Mesendoderm (in vitro differentiated cells): ENCODE data around the gene NANP.
"Not testable (repeated sequence)": the region's sequence is repeated elsewhere in the genome, so short reads cannot be mapped to it uniquely, and the experiment has no call there.

ENCODE experiments used
- DNase-seq: peaks from one replicate; pipeline ENCODE4 v3.0.0; 2013
- H2AK5ac ChIP-seq: 2 replicates; pipeline ENCODE4 v1.6.1; 2013; ENCODE audit warnings: low read length, inconsistent platforms
- H2BK120ac ChIP-seq: 2 replicates; pipeline ENCODE4 v1.6.1; 2013; ENCODE audit warnings: low read depth, mild to moderate bottlenecking, low read length, moderate library complexity, mixed read lengths
- H2BK15ac ChIP-seq: replicated peaks from 2 replicates; pipeline ENCODE4 v1.6.1; 2013; ENCODE audit warnings: low read depth, mild to moderate bottlenecking, moderate library complexity
- H2BK5ac ChIP-seq: 2 replicates; pipeline ENCODE4 v1.6.1; 2013; ENCODE audit warnings: low read length, inconsistent platforms
- H3K18ac ChIP-seq: 2 replicates; pipeline ENCODE4 v1.6.1; 2013; ENCODE audit warnings: mild to moderate bottlenecking, low read length, mixed read lengths
- H3K23ac ChIP-seq: one replicate; pipeline ENCODE4 v1.6.1; 2013; ENCODE audit warnings: low read length
- H3K27ac ChIP-seq: 2 replicates; pipeline ENCODE4 v1.5.1; 2013; ENCODE audit warnings: low read depth, mild to moderate bottlenecking, inconsistent platforms, low read length, moderate library complexity
- H3K27me3 ChIP-seq: 2 replicates; pipeline ENCODE4 v1.6.1; 2013; ENCODE audit warnings: low read length, control low read depth, mild to moderate bottlenecking, inconsistent platforms; ENCODE audit not compliant: insufficient read depth, poor library complexity
- H3K36me3 ChIP-seq: 2 replicates; pipeline ENCODE4 v1.6.1; 2013; ENCODE audit warnings: low read length, inconsistent platforms; ENCODE audit not compliant: control insufficient read depth, insufficient read depth
- H3K4ac ChIP-seq: one replicate; pipeline ENCODE4 v1.6.1; 2013; ENCODE audit warnings: low read depth, mild to moderate bottlenecking, low read length, moderate library complexity
- H3K4me1 ChIP-seq: 2 replicates; pipeline ENCODE4 v1.6.1; 2013; ENCODE audit warnings: low read depth, low read length, inconsistent platforms; ENCODE audit not compliant: control insufficient read depth
- H3K4me2 ChIP-seq: 2 replicates; pipeline ENCODE4 v1.6.1; 2013; ENCODE audit warnings: low read length
- H3K4me3 ChIP-seq: 2 replicates; pipeline ENCODE4 v1.5.1; 2013; ENCODE audit warnings: mild to moderate bottlenecking, low read length
- H3K56ac ChIP-seq: one replicate; pipeline ENCODE4 v1.6.1; 2013; ENCODE audit warnings: low read length
- H3K79me1 ChIP-seq: 2 replicates; pipeline ENCODE4 v1.6.1; 2013; ENCODE audit warnings: low read length, inconsistent platforms
- H3K79me2 ChIP-seq: 2 replicates; pipeline ENCODE4 v1.6.1; 2013; ENCODE audit warnings: mild to moderate bottlenecking, low read length; ENCODE audit not compliant: control insufficient read depth, insufficient read depth
- H3K9ac ChIP-seq: 2 replicates; pipeline ENCODE4 v1.6.1; 2013; ENCODE audit warnings: low read length, inconsistent platforms
- H4K5ac ChIP-seq: one replicate; pipeline ENCODE4 v1.6.1; 2013; ENCODE audit warnings: low read length
- H4K8ac ChIP-seq: one replicate; pipeline ENCODE4 v1.6.1; 2013; ENCODE audit warnings: low read depth, mild to moderate bottlenecking, control low read depth, low read length, moderate library complexity
- WGBS: extraction: QIAGEN DNeasy Blood & Tissue Kit; methylation state at CpG from one replicate; pipeline ENCODE4 v1.1.7; 2013; ENCODE audit warnings: low lambda C conversion rate, missing lambda C conversion rate; ENCODE audit not compliant: insufficient coverage; ENCODE audit errors: extremely low coverage; 5-methylcytosine and 5-hydroxymethylcytosine counted together

NANP gene

DNA sequence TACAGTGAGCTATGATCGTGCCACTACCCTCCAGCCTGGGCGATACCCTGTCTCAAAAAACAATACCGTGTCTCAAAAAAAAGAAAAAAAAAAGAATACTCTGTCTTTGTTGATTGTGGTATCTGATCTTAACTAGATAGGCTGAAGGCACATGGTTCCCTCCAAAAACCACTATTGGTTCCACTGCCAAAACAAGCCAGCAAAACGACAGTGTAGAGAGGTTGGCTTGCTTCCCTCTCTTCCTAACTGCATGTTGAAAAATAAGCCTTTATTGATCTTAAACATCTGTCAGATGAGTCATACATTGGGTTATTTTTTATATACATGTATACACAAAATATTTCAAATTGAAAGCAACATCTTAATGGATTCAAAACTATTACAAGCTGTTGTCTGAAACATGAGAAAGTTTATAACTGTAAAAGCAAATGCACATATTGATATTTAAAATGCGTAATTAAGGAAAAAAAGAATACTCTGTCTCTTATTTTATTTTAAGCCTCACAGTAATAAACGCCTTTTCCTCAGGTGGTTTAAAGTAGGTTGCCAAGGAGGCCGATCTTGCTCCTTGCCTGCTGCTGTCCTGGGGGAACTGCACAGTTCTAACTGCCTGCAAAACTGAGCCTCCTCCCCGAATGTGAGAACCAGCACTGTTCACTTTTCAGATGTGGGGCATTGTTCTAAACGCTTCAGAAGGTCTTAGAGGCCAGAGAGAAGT is 31.5 kb downstream of the NANP start:
- no peak overlapping the region for H3K4me2 ChIP-seq
- H3K4me3 ChIP-seq: no peak overlapping the region
- no peaks in the 10 kb centered on the region for H3K79me1 ChIP-seq
- no peak overlapping the region for H2BK120ac ChIP-seq
- no peak overlapping the region for H4K5ac ChIP-seq
- WGBS: no CpG with 5 or more reads among the region's 9 CpGs
- no peaks in the 10 kb centered on the region for H3K27me3 ChIP-seq
- H3K4me1 ChIP-seq: no peaks in the 10 kb centered on the region
- no peak overlapping the region for H2BK5ac ChIP-seq
- H3K4ac ChIP-seq: no peak overlapping the region
- no peak overlapping the region for H2BK15ac ChIP-seq
- DNase-seq: no peak
- H3K27ac ChIP-seq: no peak overlapping the region
- H3K23ac ChIP-seq: no peak overlapping the region
- no peak overlapping the region for H3K56ac ChIP-seq
- H4K8ac ChIP-seq: no peak overlapping the region
- no peak overlapping the region for H2AK5ac ChIP-seq
- no peaks in the 10 kb centered on the region for H3K36me3 ChIP-seq
- H3K79me2 ChIP-seq: no peaks in the 10 kb centered on the region
- H3K18ac ChIP-seq: no peak overlapping the region
- H3K9ac ChIP-seq: no peak overlapping the region

DNA sequence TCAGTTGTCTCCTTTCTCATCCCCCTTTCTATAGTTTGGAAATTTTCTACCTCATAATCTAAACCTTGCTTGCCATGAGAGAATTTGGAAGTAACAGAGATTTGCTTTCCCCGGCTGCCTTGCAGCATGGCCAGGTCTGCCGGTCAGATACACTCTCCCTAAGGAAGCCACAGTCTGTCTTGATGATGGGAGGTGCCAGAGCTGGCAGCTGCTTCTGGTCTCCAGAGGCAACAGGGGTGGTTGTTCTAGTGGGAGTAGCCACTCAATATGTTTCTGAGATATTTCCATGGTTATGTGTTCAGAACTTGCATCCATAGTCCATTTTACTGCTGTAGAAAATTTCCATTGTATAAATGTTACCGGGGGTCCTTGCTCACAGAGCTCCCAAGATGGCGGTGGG is 33.0 kb downstream of the NANP start:
- not testable (repeated sequence) for H2BK120ac ChIP-seq, H3K36me3 ChIP-seq, H2BK5ac ChIP-seq, H3K23ac ChIP-seq, H3K27me3 ChIP-seq, H3K4me1 ChIP-seq, H3K4ac ChIP-seq, H3K79me1 ChIP-seq, H2BK15ac ChIP-seq, DNase-seq, H3K9ac ChIP-seq, H3K4me3 ChIP-seq, H3K56ac ChIP-seq, H3K18ac ChIP-seq, H2AK5ac ChIP-seq, H3K27ac ChIP-seq, H4K5ac ChIP-seq, H3K79me2 ChIP-seq, H3K4me2 ChIP-seq, H4K8ac ChIP-seq
- WGBS: no CpG with 5 or more reads among the region's 4 CpGs

DNA sequence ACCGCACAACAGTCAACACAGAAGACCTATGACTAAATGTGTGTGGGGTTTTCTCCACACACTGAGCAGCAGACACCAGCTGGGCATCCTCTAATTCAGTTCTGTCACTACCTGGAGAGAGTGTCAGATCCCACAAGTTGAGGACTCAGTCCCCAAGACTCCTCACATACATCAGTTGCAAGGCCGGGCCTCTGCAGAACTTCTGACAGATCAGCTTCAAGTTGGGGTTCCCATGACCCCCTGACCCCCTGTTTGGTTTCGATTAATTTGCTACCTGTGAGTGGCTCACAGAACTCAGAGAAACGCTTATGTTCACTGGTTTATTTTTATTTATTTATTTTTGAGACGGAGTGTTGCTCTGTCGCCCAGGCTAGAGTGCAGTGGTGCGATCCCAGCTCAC is 35.3 kb downstream of the NANP start:
- Histone ChIP-seq H3K23ac (no peak overlapping the region), H3K4ac (no peak overlapping the region), H2BK120ac (no peak overlapping the region), H4K8ac (no peak overlapping the region), H3K27me3 (no peaks in the 10 kb centered on the region), H3K36me3 (no peaks in the 10 kb centered on the region), H3K79me2 (peaks cover 8% of the 10 kb centered on the region), H3K18ac (no peak overlapping the region), H3K9ac (no peak overlapping the region), H2AK5ac (no peak overlapping the region), H3K4me1 (no peaks in the 10 kb centered on the region), H2BK5ac (no peak overlapping the region), H3K56ac (no peak overlapping the region), H3K4me3 (no peak overlapping the region), H2BK15ac (no peak overlapping the region), H3K79me1 (peaks cover 3% of the 10 kb centered on the region), H3K4me2 (no peak overlapping the region), H3K27ac (no peak overlapping the region), H4K5ac (no peak overlapping the region)
- WGBS: no CpG with 5 or more reads among the region's 7 CpGs
- DNase-seq: no peak

DNA sequence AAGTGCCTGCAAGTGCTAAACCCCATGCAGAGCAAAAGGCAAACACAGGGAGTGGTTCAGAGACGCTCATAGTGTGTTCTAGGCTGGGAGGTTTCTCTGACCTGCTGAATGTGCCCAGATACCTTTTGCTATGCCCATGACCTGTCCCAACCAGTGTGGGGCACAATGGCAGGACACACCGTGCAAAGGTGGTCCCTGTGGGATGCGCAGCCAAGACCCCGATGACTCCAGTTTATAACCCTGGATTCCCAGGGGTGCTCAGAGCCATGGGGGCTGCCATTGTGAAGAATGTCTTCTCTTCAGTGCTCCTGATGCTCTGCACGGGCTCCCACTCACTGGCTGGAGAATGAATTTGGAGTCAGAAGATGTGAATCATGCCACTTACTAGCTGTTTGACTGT is 36.3 kb downstream of the NANP start:
- no peaks in the 10 kb centered on the region for H3K27me3 ChIP-seq
- peaks cover 3% of the 10 kb centered on the region for H3K79me1 ChIP-seq
- H3K79me2 ChIP-seq: peaks cover 13% of the 10 kb centered on the region
- H2AK5ac ChIP-seq: peak overlapping the region; percentile 69
- no peak overlapping the region for H3K18ac ChIP-seq
- H3K4me1 ChIP-seq: no peaks in the 10 kb centered on the region
- no peak overlapping the region for H2BK15ac ChIP-seq
- DNase-seq: no peak
- no peak overlapping the region for H3K4me2 ChIP-seq
- H3K4ac ChIP-seq: no peak overlapping the region
- no peak overlapping the region for H2BK5ac ChIP-seq
- H3K27ac ChIP-seq: no peak overlapping the region
- H3K36me3 ChIP-seq: no peaks in the 10 kb centered on the region
- H4K5ac ChIP-seq: no peak overlapping the region
- H4K8ac ChIP-seq: no peak overlapping the region
- no CpG with 5 or more reads among the region's 5 CpGs for WGBS
- H3K23ac ChIP-seq: no peak overlapping the region
- H2BK120ac ChIP-seq: no peak overlapping the region
- H3K9ac ChIP-seq: no peak overlapping the region
- H3K4me3 ChIP-seq: no peak overlapping the region
- H3K56ac ChIP-seq: no peak overlapping the region

DNA sequence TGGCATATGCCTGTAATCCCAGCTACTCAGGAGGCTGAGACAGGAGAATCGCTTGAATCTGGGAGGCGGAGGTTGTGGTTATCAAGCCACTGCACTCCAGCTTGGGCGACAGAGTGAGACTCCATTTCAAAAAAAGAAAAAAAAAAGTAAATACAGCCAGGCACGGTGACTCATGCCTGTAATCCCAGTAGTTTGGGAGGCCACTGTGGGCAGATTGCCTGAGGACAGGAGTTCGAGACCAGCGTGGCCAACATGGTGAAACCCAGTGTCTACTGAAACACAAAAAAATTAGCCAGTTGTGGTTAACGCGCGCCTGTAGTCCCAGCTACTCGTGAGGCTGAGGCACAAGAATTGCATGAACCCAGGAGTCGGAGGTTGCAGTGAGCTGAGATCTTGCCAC is 36.9 kb downstream of the NANP start:
- Histone ChIP-seq H3K36me3 (no peaks in the 10 kb centered on the region), H3K4me2 (no peak overlapping the region), H2AK5ac (no peak overlapping the region), H3K9ac (no peak overlapping the region), H3K79me1 (peaks cover 3% of the 10 kb centered on the region), H3K23ac (no peak overlapping the region), H4K5ac (no peak overlapping the region), H2BK5ac (no peak overlapping the region), H3K79me2 (peaks cover 18% of the 10 kb centered on the region), H3K4ac (no peak overlapping the region), H2BK15ac (no peak overlapping the region), H3K56ac (no peak overlapping the region), H3K27me3 (no peaks in the 10 kb centered on the region), H3K18ac (no peak overlapping the region), H4K8ac (no peak overlapping the region), H3K27ac (no peak overlapping the region), H3K4me1 (no peaks in the 10 kb centered on the region), H2BK120ac (no peak overlapping the region), H3K4me3 (no peak overlapping the region)
- WGBS: no CpG with 5 or more reads among the region's 11 CpGs
- no peak for DNase-seq
